ENCODE measurements around the gene TACC3. TPM values are rescaled to one million over a fixed set of nuclear protein-coding genes. Genes with fewer than 3 reads are reported as not detected.

The TACC3 gene
- total RNA-seq, 4 donors from 2014 or later: 19.1 to 138 (median 28.0) TPM

DNA sequence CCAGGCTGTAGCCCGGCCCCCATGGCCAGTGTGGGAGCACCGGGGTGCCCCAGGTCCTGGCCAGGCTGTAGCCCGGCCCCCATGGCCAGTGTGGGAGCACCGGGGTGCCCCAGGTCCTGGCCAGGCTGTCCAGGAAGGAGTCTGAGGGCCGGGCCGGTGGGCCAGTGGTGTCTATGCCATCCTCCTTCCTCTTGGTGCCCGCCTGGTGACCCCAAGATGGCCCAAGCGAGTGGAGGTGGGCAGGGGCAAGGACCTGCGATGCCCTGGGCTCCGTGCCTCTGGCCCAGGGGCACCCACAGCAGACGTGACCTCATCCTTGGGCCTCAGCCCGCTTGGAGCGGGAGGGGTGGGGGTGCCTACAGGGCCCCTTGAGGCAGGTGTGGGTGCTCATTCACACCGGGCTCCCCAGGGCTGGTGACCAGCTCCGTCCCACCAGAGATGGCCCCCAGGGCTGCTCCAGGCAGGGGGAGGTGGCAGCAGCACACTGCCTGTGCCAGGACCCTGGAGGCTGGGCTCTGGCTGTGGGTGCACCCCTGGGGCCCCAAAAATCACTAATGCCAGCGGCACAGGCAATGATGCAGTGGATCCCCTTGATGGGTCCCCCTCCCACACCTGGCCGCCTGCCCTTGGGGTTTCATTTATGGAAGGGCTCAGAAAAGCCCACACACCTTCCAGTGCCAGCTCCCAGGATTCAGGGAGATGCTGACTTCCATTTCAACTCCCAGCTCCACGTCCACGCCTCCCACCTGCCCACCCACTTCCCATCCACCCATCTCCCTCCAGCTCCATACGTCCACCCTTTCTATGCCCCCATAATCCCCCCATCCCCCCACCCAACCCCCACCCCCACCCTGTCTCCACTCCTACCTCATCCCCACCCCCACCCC, 35.8 kb downstream of the TACC3 start:
- H3K4me1 ChIP-seq: peaks cover 0 to 11% (median 5%) of the 10 kb centered on the region in 4 donors
- no peaks in the 10 kb centered on the region for H3K27me3 ChIP-seq
- no peaks in the 10 kb centered on the region for H3K9me3 ChIP-seq
- no peak overlapping the region for H3K4me3 ChIP-seq
- TF ChIP-seq, protein P1, sequence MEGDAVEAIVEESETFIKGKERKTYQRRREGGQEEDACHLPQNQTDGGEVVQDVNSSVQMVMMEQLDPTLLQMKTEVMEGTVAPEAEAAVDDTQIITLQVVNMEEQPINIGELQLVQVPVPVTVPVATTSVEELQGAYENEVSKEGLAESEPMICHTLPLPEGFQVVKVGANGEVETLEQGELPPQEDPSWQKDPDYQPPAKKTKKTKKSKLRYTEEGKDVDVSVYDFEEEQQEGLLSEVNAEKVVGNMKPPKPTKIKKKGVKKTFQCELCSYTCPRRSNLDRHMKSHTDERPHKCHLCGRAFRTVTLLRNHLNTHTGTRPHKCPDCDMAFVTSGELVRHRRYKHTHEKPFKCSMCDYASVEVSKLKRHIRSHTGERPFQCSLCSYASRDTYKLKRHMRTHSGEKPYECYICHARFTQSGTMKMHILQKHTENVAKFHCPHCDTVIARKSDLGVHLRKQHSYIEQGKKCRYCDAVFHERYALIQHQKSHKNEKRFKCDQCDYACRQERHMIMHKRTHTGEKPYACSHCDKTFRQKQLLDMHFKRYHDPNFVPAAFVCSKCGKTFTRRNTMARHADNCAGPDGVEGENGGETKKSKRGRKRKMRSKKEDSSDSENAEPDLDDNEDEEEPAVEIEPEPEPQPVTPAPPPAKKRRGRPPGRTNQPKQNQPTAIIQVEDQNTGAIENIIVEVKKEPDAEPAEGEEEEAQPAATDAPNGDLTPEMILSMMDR (IDR thresholded peaks at IDR 0.05): no peak
- TF ChIP-seq POLR2A (IDR thresholded peaks at IDR 0.05): no peak
- no peaks in the 10 kb centered on the region for H3K36me3 ChIP-seq
- no peak for DNase-seq
- no peak overlapping the region for H3K27ac ChIP-seq

DNA sequence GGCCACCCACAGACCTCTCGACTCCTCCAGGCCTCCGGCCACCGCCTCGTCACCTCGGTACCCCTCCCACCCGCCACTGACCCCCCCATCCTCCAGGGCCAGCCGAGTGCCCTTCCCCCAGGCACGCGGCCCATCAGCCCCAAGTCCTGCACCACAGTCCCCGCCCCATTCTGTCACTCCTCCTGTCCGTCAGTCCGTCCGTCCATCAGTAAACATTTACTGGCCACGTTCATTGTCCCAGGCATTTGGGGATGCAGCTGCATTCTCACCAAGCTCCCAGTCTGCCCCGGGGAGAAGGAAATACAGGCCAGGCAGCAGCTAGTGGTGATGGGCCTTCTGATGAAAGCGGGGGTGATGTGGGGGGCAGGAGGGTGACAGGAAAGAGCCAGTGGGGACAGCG, 36.5 kb downstream of the TACC3 start:
- TF ChIP-seq POLR2A (IDR thresholded peaks at IDR 0.05): no peak
- TF ChIP-seq, protein P1 (IDR thresholded peaks at IDR 0.05): no peak
- Histone ChIP-seq H3K4me1 (peaks cover 0 to 6% (median under 1%) of the 10 kb centered on the region in 4 donors), H3K36me3 (no peaks in the 10 kb centered on the region), H3K4me3 (no peak overlapping the region), H3K27me3 (no peaks in the 10 kb centered on the region), H3K27ac (no peak overlapping the region), H3K9me3 (no peaks in the 10 kb centered on the region)
- DNase-seq: no peak

DNA sequence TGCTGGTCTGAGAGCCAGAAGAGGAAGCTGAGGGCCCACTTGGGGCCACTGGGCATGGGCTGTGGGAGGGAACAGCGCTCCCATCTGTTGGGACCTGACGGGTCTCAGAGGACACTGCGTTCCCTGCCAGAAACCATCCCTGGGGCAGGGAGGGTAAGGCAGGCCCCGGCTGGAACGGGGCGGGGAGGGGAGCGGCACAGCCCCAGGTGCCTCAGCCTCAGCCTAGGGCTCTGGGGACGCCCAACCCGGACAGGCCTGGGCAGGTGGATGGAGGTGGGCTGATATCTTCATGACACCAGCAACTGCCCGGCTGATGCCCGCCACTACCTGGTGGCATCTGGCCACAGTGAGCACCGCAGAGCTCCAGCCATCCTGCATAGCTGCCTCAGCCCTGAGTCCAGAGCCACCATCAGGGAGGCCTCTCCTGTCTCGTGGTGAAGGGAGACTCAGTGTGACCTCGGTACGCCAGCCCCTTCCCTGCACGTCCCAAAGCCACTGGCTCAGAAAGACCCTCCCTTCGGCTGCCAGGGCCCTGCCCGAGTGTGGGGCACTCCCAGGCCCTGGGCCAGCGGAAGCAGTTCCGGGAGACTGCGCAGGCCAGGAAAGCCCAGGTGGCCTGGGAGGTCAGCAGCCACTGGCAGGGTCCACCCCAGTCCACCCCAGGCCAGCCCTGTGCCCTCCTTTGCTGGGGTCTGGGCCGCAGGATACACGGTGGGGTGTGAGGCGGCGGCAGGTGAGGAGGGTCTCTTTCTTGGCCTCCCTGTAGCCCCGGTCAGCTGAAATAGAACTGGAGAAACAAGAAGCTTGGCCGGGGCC, 37.2 kb downstream of the TACC3 start:
- Histone ChIP-seq H3K27me3 (no peaks in the 10 kb centered on the region), H3K4me3 (no peak overlapping the region), H3K4me1 (peaks cover 0 to 8% (median 2%) of the 10 kb centered on the region in 4 donors), H3K36me3 (no peaks in the 10 kb centered on the region), H3K27ac (no peak overlapping the region), H3K9me3 (no peaks in the 10 kb centered on the region)
- TF ChIP-seq, protein P1 (IDR thresholded peaks at IDR 0.05): no peak
- no peak for TF ChIP-seq POLR2A (IDR thresholded peaks at IDR 0.05)
- no peak for DNase-seq

DNA sequence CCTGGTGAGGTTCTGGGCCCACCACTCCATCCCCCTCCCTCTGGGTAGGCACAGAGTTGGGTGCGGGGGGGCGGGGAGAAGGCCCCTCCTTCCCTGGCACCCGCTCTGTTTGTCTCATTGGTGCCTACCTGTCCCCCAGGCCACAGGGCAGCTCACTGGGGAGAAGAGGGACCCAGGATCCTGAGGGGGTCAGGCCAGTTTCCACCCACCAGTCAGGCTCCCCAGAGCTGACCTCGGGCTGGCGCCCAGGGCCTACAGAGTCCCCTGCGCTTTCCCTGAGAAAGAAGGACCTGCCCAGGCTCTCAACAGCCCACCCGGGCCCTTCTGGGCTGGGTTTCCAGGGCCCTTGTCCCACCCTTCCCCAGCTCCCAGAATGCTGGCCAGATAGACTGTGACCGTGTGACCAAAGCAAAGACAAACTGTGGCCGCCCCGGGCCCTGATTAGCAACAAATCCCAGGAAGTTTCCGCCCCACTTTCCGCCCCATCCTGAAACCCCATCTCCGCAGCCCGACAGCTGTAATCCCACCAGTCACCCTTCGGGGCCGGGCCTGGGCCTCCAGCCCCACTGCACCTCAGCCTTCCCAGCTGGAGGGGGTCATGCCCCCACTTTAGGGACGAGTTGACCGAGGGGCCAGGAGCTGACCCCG, 38.0 kb downstream of the TACC3 start:
- Histone ChIP-seq H3K9me3 (no peaks in the 10 kb centered on the region), H3K27ac (no peak overlapping the region), H3K27me3 (no peaks in the 10 kb centered on the region), H3K4me3 (no peak overlapping the region), H3K4me1 (peaks cover 0 to 14% (median 4%) of the 10 kb centered on the region in 4 donors), H3K36me3 (no peaks in the 10 kb centered on the region)
- no peak for DNase-seq
- TF ChIP-seq, protein P1 (IDR thresholded peaks at IDR 0.05): no peak
- TF ChIP-seq POLR2A (IDR thresholded peaks at IDR 0.05): no peak

DNA sequence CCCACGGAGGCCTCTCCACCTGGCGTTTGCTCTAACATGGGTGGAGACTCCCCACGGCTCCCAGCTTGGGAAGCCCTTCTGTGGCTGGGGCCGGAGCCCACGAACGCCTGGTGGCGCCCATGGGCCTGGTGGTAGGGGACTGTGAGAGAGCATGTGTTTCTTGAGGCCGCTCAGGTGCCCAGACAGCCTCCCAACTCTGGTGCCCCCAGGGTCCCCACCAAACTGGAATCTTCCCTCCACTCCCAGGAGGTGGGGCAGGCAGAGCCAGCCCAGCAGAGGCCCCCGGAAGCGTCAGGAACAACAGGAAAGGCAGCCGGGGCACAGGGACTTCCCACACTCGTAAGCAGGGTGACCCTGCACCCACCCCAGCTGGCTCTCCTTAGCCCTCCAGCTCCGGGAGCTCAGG, 38.5 kb downstream of the TACC3 start:
- no peak for TF ChIP-seq POLR2A (IDR thresholded peaks at IDR 0.05)
- TF ChIP-seq, protein P1 (IDR thresholded peaks at IDR 0.05): peak in 1 of 6 experiments; percentile 8
- H3K36me3 ChIP-seq: no peaks in the 10 kb centered on the region
- H3K4me1 ChIP-seq: peaks cover 0 to 14% (median 4%) of the 10 kb centered on the region in 4 donors
- H3K27ac ChIP-seq: no peak overlapping the region
- no peak overlapping the region for H3K4me3 ChIP-seq
- H3K27me3 ChIP-seq: no peaks in the 10 kb centered on the region
- no peak for DNase-seq
- H3K9me3 ChIP-seq: no peaks in the 10 kb centered on the region

Data from Peyer's patch (tissue), 4 donors.